Measurements from ENCODE around the gene ARHGAP11A. TPM values are rescaled to one million over a fixed set of nuclear protein-coding genes. Genes with fewer than 3 reads are reported as not detected.

ARHGAP11A gene
- polyA plus RNA-seq, 1 experiment, result 9.1 TPM

- Histone ChIP-seq H3K4me3 (ENCODE audit: low read depth, low read length) (no peak overlapping the region), H3K9me3 (ENCODE audit: control insufficient read depth, insufficient read depth, low read length) (no peaks in the 10 kb centered on the region), H3K27me3 (ENCODE audit: control insufficient read depth, insufficient read depth, low read length) (no peaks in the 10 kb centered on the region), H3K27ac (ENCODE audit: low read depth, low read length) (no peak overlapping the region)
- TF ChIP-seq CTCF (IDR thresholded peaks at IDR 0.05; ENCODE audit: low read depth, low read length), result no peak
- DNase-seq (ENCODE audit: low read depth, low spot score), result no peak
- ChIA-PET CTCF (interaction anchor here (1.2 kb wide), 1 partner anchor 14 kb away, joined by 3 read pairs; no protein-coding TSS in a partner anchor), POLR2A (no interaction called here)
Observed at GRCh38 chr15:32636410-32636809, 21.1 kb downstream of the ARHGAP11A start.

DNA sequence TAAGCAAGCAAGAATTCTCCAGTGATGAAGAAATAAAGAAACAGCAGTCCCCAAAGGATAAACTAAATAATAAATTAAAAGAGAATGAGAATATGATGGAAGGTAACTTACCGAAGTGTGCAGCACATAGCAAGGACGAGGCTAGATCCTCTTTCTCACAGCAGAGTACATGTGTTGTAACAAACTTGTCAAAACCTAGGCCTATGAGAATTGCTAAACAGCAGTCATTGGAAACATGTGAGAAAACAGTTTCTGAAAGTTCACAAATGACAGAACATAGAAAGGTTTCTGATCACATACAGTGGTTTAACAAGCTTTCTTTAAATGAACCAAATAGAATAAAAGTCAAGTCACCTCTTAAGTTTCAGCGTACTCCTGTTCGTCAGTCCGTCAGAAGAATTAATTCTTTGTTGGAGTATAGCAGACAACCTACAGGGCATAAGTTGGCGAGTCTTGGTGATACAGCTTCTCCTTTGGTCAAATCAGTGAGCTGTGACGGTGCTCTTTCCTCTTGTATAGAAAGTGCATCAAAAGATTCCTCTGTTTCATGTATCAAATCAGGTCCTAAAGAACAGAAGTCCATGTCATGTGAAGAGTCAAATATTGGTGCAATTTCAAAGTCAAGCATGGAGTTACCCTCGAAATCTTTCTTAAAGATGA, 21.7 kb downstream of the ARHGAP11A start:
- no peak overlapping the region for H3K4me3 ChIP-seq (ENCODE audit: low read depth, low read length)
- no peak overlapping the region for H3K27ac ChIP-seq (ENCODE audit: low read depth, low read length)
- ChIA-PET POLR2A (no interaction called here), CTCF (interaction anchor here (1.2 kb wide), 1 partner anchor 14 kb away, joined by 3 read pairs; no protein-coding TSS in a partner anchor)
- no peak for DNase-seq (ENCODE audit: low read depth, low spot score)
- no peaks in the 10 kb centered on the region for H3K9me3 ChIP-seq (ENCODE audit: control insufficient read depth, insufficient read depth, low read length)
- no peak for TF ChIP-seq CTCF (IDR thresholded peaks at IDR 0.05; ENCODE audit: low read depth, low read length)
- no peaks in the 10 kb centered on the region for H3K27me3 ChIP-seq (ENCODE audit: control insufficient read depth, insufficient read depth, low read length)

- Histone ChIP-seq H3K4me3 (ENCODE audit: low read depth, low read length) (no peak overlapping the region), H3K27ac (ENCODE audit: low read depth, low read length) (no peak overlapping the region), H3K27me3 (ENCODE audit: control insufficient read depth, insufficient read depth, low read length) (no peaks in the 10 kb centered on the region), H3K9me3 (ENCODE audit: control insufficient read depth, insufficient read depth, low read length) (no peaks in the 10 kb centered on the region)
- DNase-seq (ENCODE audit: low read depth, low spot score), result no peak
- TF ChIP-seq CTCF (IDR thresholded peaks at IDR 0.05; ENCODE audit: low read depth, low read length), result no peak
- CTCF ChIA-PET, result interaction anchor here (1.2 kb wide), 1 partner anchor 13 kb away, joined by 3 read pairs; no protein-coding TSS in a partner anchor
- POLR2A ChIA-PET, result no interaction called here
Observed at GRCh38 chr15:32637704-32638103, 22.4 kb downstream of the ARHGAP11A start.

- TF ChIP-seq CTCF (IDR thresholded peaks at IDR 0.05; ENCODE audit: low read depth, low read length), result no peak
- DNase-seq (ENCODE audit: low read depth, low spot score), result no peak
- Histone ChIP-seq H3K27me3 (ENCODE audit: control insufficient read depth, insufficient read depth, low read length) (no peaks in the 10 kb centered on the region), H3K27ac (ENCODE audit: low read depth, low read length) (no peak within 1 kb of the TSS), H3K4me3 (ENCODE audit: low read depth, low read length) (peak within 1 kb of the TSS; percentile 50), H3K9me3 (ENCODE audit: control insufficient read depth, insufficient read depth, low read length) (no peaks in the 10 kb centered on the region)
- POLR2A ChIA-PET, result interaction anchor here (0.6 kb wide), 1 partner anchor 21 kb away, joined by 3 read pairs; no protein-coding TSS in a partner anchor
- CTCF ChIA-PET, result interaction anchor here (3.5 to 5.0 kb wide), 2 partner anchors 9 to 21 kb away, joined by 24 to 30 read pairs; no protein-coding TSS in a partner anchor
Observed at GRCh38 chr15:32641517-32642059, 26.3 kb downstream of the ARHGAP11A start, which contains the start of gene SCG5. Gene SCG5, plus strand, starts transcription at chr15:32641710. Its CDS starts 1,883 bp downstream, at chr15:32643593.
